ENCODE data around the gene XXYLT1. TPM values are rescaled to one million over a fixed set of nuclear protein-coding genes. Genes with fewer than 3 reads are reported as not detected.
A peak's percentile ranks its signal among the peaks of the same experiment; 100 is the strongest.

The XXYLT1 gene
- total RNA-seq, 4 donors from 2014 or later: 9.7 to 30.1 (median 17.7) TPM

GRCh38 chr3:195250473-195251251 is 20.3 kb downstream of the XXYLT1 start:
- no peak overlapping the region for H3K4me3 ChIP-seq (ENCODE audit: low read depth, poor library complexity, severe bottlenecking)
- intact Hi-C loops (cut with DNase I; ENCODE audit: low total_unique reads): loop anchor here (10.0 kb wide), 1 partner anchor 146 kb away; no protein-coding TSS in a partner anchor
- TF ChIP-seq CTCF (IDR thresholded peaks at IDR 0.05) (no peak), POLR2A (IDR thresholded peaks at IDR 0.05) (no peak)
- 53 to 69% methylated on average over 14 of the region's 14 CpGs for WGBS, 2 donors
- peak; percentile 16 to 75 for DNase-seq (ENCODE audit: low spot score in 2 of 2)

GRCh38 chr3:195249858-195250464 is 21.0 kb downstream of the XXYLT1 start:
- intact Hi-C loops (cut with DNase I; ENCODE audit: low total_unique reads): loop anchor here (10.0 kb wide), 1 partner anchor 145 kb away; no protein-coding TSS in a partner anchor
- TF ChIP-seq POLR2A (IDR thresholded peaks at IDR 0.05) (no peak), CTCF (IDR thresholded peaks at IDR 0.05) (no peak)
- peak; percentile 8 to 75 for DNase-seq (ENCODE audit: low spot score in 2 of 2)
- WGBS, 2 donors: 89 to 93% methylated on average over 11 of the region's 11 CpGs
- H3K4me3 ChIP-seq (ENCODE audit: low read depth, poor library complexity, severe bottlenecking): no peak overlapping the region

GRCh38 chr3:195249057-195249770 is 21.7 kb downstream of the XXYLT1 start:
- DNase-seq (ENCODE audit: low spot score in 2 of 2): peak in 1 of 2 donors; percentile 74
- no peak overlapping the region for H3K4me3 ChIP-seq (ENCODE audit: low read depth, poor library complexity, severe bottlenecking)
- intact Hi-C loops (cut with DNase I; ENCODE audit: low total_unique reads): no loop called here
- 95 to 96% methylated on average over 20 to 21 of the region's 21 CpGs for WGBS, 2 donors
- TF ChIP-seq POLR2A (IDR thresholded peaks at IDR 0.05) (no peak), CTCF (IDR thresholded peaks at IDR 0.05) (no peak)

DNA sequence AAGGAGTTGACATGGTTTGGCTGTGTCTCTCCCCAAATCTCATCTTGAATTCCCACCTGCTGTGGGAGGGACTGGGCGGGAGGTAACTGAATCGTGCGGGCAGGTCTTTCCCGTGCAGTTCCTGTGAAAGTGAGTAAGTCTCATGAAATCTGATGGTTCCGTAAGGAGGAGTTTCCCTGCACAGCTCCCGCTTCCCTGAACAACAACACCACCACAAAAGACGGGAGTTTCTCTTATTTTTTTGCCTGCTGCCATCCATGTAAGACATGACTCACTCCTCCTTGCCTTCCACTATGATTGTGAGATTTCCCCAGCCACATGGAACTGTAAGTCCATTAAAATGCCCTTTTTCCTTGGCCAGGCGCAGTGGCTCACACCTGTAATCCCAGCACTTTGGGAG is 22.7 kb downstream of the XXYLT1 start:
- peak in 1 of 2 donors; percentile 39 for DNase-seq (ENCODE audit: low spot score in 2 of 2)
- intact Hi-C loops (cut with DNase I; ENCODE audit: low total_unique reads): no loop called here
- TF ChIP-seq CTCF (IDR thresholded peaks at IDR 0.05) (no peak), POLR2A (IDR thresholded peaks at IDR 0.05) (no peak)
- 95 to 96% methylated on average over 8 of the region's 8 CpGs for WGBS, 2 donors
- no peak overlapping the region for H3K4me3 ChIP-seq (ENCODE audit: low read depth, poor library complexity, severe bottlenecking)

- no peak for TF ChIP-seq POLR2A (IDR thresholded peaks at IDR 0.05)
- no peak for TF ChIP-seq CTCF (IDR thresholded peaks at IDR 0.05)
- intact Hi-C loops (cut with DNase I; ENCODE audit: low total_unique reads): no loop called here
- peak in 1 of 2 donors; percentile 74 for DNase-seq (ENCODE audit: low spot score in 2 of 2)
- WGBS, 2 donors: 82 to 92% methylated on average over 8 of the region's 8 CpGs
- no peak overlapping the region for H3K4me3 ChIP-seq (ENCODE audit: low read depth, poor library complexity, severe bottlenecking)
Measured at GRCh38 chr3:195247863-195248189, 23.1 kb downstream of the XXYLT1 start.
